Kidney (tissue), 14 donors: ENCODE results near the gene CHODL. TPM values are rescaled to one million over a fixed set of nuclear protein-coding genes. Genes with fewer than 3 reads are reported as not detected.

Experiments
- DNase-seq, 5 donors: peaks; one replicate each; pipeline ENCODE4 v3.0.0-alpha.2; 2013 to 2020
- FAIRE-seq: peaks from 2 replicates; lab custom pipeline; 2012; peaks lifted over from hg19 to GRCh38; lab: Jason Lieb, UNC
- H3K27ac ChIP-seq, 2 donors: one replicate each; pipeline ENCODE4 v1.7.0; 2013; ENCODE audit warnings: low read depth in 2 of 2, low read length in 2 of 2, inconsistent platforms in 1 of 2
- H3K27me3 ChIP-seq: one replicate; pipeline ENCODE4 v1.7.1; 2013; ENCODE audit warnings: low read length, inconsistent platforms; ENCODE audit not compliant: control insufficient read depth, insufficient read depth
- H3K36me3 ChIP-seq, 3 donors: one replicate each; pipeline versions ENCODE4 v1.7.0 to v1.7.1; 2013; ENCODE audit warnings: low read length in 3 of 3, control low read depth in 1 of 3, inconsistent platforms in 1 of 3; ENCODE audit not compliant: insufficient read depth in 3 of 3, control insufficient read depth in 2 of 3
- H3K4me1 ChIP-seq, 3 donors: one replicate each; pipeline versions ENCODE4 v1.7.0 to v1.7.1; 2013; ENCODE audit warnings: low read length in 3 of 3, inconsistent platforms in 1 of 3, low read depth in 1 of 3; ENCODE audit not compliant: control insufficient read depth in 2 of 3, insufficient read depth in 2 of 3
- H3K4me3 ChIP-seq, 3 donors: one replicate each; pipeline versions ENCODE4 v1.7.0 to v1.8.1; 2013; ENCODE audit warnings: low read length in 3 of 3, control low read depth in 1 of 3, inconsistent platforms in 1 of 3
- H3K9ac ChIP-seq, 3 donors: one replicate each; pipeline versions ENCODE4 v1.7.0 to v1.7.1; 2013; ENCODE audit warnings: low read length in 3 of 3, control low read depth in 1 of 3, inconsistent platforms in 1 of 3
- H3K9me3 ChIP-seq, 3 donors: one replicate each; pipeline versions ENCODE4 v1.7.0 to v1.7.1; 2013; ENCODE audit warnings: low read length in 3 of 3, control low read depth in 1 of 3, inconsistent platforms in 1 of 3; ENCODE audit not compliant: control insufficient read depth in 2 of 3, insufficient read depth in 1 of 3
- CTCF ChIP-seq: IDR thresholded peaks from 3 replicates; pipeline ENCODE4 v1.5.1; 2012; ENCODE audit warnings: mild to moderate bottlenecking, moderate library complexity, borderline replicate concordance; ENCODE audit not compliant: insufficient read depth; ENCODE audit errors: extremely low read depth
- intact Hi-C: fragments of 100-400 bp; cut with DNase I; formaldehyde crosslinking; loops from one replicate; pipeline ENCODE4 v1.11.1; 2022
- polyA plus RNA-seq: library from polyadenylated mRNA; stranded (reverse); fragments of 350-450 nt; fragmentation: Illumina TruSeq; extraction: RNeasy Lipid Tissue Mini Kit (QIAGEN cat#74804); gene quantifications from one replicate; pipeline ENCODE4 v1.2.3, GENCODE V29; 2014; ENCODE audit warnings: low read depth, low replicate concordance; ENCODE audit not compliant: insufficient read depth
- total RNA-seq: library from RNA; stranded (reverse); fragmentation: NEBNext Ultra II Directional; extraction: Animal tissue kit (Norgen Biotek cat#: 25700); gene quantifications from one replicate; pipeline ENCODE4 v1.2.1, GENCODE V29; 2021
- donor health status: control.
- donor health status: control.
- donor health status: control.
- donor health status: control.
- donor health status: control.
- donor health status: DM: yes; HTN: yes; CAD: no.
- donor health status: Normal renal cell carcinoma (clear cell type).

Gene CHODL
- total and polyA plus RNA-seq, 2 donors from 2014 or later, result 1.8 to 2.0 TPM

GRCh38 chr21:18245464-18245967 lies 883 bp downstream of the CHODL start:
- H3K4me1 ChIP-seq, result peaks cover 0 to 3% (median 0%) of the 10 kb centered on the region in 3 donors
- no peaks in the 10 kb centered on the region for H3K9me3 ChIP-seq
- H3K9ac ChIP-seq, result peak overlapping the region in 1 of 3 donors; percentile 34
- intact Hi-C loops, result no loop called here
- no peak for FAIRE-seq
- no peaks in the 10 kb centered on the region for H3K36me3 ChIP-seq
- no peak overlapping the region for H3K27ac ChIP-seq
- TF ChIP-seq CTCF, result no peak
- peak in 4 of 5 donors; percentile 61 to 68 (median 64) for DNase-seq
- no peaks in the 10 kb centered on the region for H3K27me3 ChIP-seq
- H3K4me3 ChIP-seq, result peak overlapping the region; percentile 48 to 60 (median 59)

- no peak overlapping the region for H3K27ac ChIP-seq
- no peak for FAIRE-seq
- no peak overlapping the region for H3K4me3 ChIP-seq
- DNase-seq, result no peak
- intact Hi-C loops, result no loop called here
- no peaks in the 10 kb centered on the region for H3K9me3 ChIP-seq
- TF ChIP-seq CTCF, result no peak
- no peak overlapping the region for H3K9ac ChIP-seq
- no peaks in the 10 kb centered on the region for H3K27me3 ChIP-seq
- H3K4me1 ChIP-seq, result peaks cover 0 to 3% (median 0%) of the 10 kb centered on the region in 3 donors
- H3K36me3 ChIP-seq, result no peaks in the 10 kb centered on the region
Measured at GRCh38 chr21:18248171-18248570, 3.5 kb downstream of the CHODL start.

GRCh38 chr21:18249672-18250071 lies 5.0 kb downstream of the CHODL start:
- Histone ChIP-seq H3K27me3 (no peaks in the 10 kb centered on the region), H3K9me3 (no peaks in the 10 kb centered on the region), H3K4me1 (peaks cover 0 to 3% (median 0%) of the 10 kb centered on the region in 3 donors), H3K36me3 (no peaks in the 10 kb centered on the region), H3K4me3 (no peak overlapping the region), H3K27ac (no peak overlapping the region), H3K9ac (no peak overlapping the region)
- TF ChIP-seq CTCF, result no peak
- DNase-seq, result peak in 1 of 5 donors; percentile 13
- FAIRE-seq, result no peak
- intact Hi-C loops, result no loop called here

- FAIRE-seq, result no peak
- H3K4me3 ChIP-seq, result no peak overlapping the region
- intact Hi-C loops, result no loop called here
- no peak for DNase-seq
- H3K9ac ChIP-seq, result no peak overlapping the region
- H3K36me3 ChIP-seq, result no peaks in the 10 kb centered on the region
- no peak for TF ChIP-seq CTCF
- no peak overlapping the region for H3K27ac ChIP-seq
- H3K4me1 ChIP-seq, result no peaks in the 10 kb centered on the region
- no peaks in the 10 kb centered on the region for H3K9me3 ChIP-seq
- H3K27me3 ChIP-seq, result no peaks in the 10 kb centered on the region
Measured at GRCh38 chr21:18251065-18251464, 6.4 kb downstream of the CHODL start.
